Left lung (tissue), 10 donors: ENCODE results near the gene MSX1. TPM values are rescaled to one million over a fixed set of nuclear protein-coding genes. Genes with fewer than 3 reads are reported as not detected.

Source experiments
- ATAC-seq: fragments of 200-7000 bp; cut with Tn5 transposase; one replicate; pipeline ENCODE4 v1.9.1; 2020; ENCODE audit warnings: moderate library complexity
- DNase-seq, 4 donors: peaks; one replicate each; pipeline ENCODE4 v3.0.0-alpha.2; 2013 to 2020
- H3K27ac ChIP-seq, 2 donors: fragments of 200-600 bp; sonication (generic) in 1 of 2; one replicate each; pipeline versions ENCODE4 v1.5.0 to v1.8.0; 2020 to 2021
- H3K27me3 ChIP-seq, 2 donors: fragments of 200-600 bp; sonication (generic) in 1 of 2; one replicate each; pipeline versions ENCODE4 v1.5.0 to v1.8.0; 2020 to 2021
- H3K36me3 ChIP-seq, 2 donors: fragments of 200-600 bp; sonication (generic) in 1 of 2; one replicate each; pipeline versions ENCODE4 v1.5.0 to v1.8.0; 2020 to 2021
- H3K4me1 ChIP-seq, 2 donors: fragments of 200-600 bp; one replicate each; pipeline ENCODE4 v1.8.0; 2021
- H3K4me3 ChIP-seq, 2 donors: fragments of 200-600 bp; sonication (generic) in 1 of 2; one replicate each; pipeline versions ENCODE4 v1.5.0 to v1.8.0; 2020 to 2021; ENCODE audit warnings: mild to moderate bottlenecking in 1 of 2
- H3K9me3 ChIP-seq, 2 donors: fragments of 200-600 bp; sonication (generic) in 1 of 2; one replicate each; pipeline versions ENCODE4 v1.5.0 to v1.8.0; 2020 to 2021
- CTCF ChIP-seq, 2 donors: fragments of 200-600 bp; sonication (generic) in 1 of 2; IDR thresholded peaks; one replicate each; pipeline versions ENCODE4 v1.5.0 to v1.8.0; 2021; ENCODE audit warnings: antibody characterized with exemption in 2 of 2
- intact Hi-C, 2 donors: fragments of 100-400 bp; cut with DNase I; formaldehyde crosslinking; loops; one replicate each; pipeline versions ENCODE4 v1.11.2 to v1.14.2; 2022
- polyA plus RNA-seq, 6 donors: library from polyadenylated mRNA; unstranded; fragments of 120-200 nt; gene quantifications; one replicate each; pipeline ENCODE4 v1.2.1, GENCODE V29; 2013; ENCODE audit not compliant: insufficient read length in 6 of 6
- total RNA-seq, 2 donors: library from RNA; stranded (reverse); fragmentation: NEBNext Ultra II Directional; extraction: Animal tissue kit (Norgen Biotek cat#: 25700); gene quantifications; one replicate each; pipeline ENCODE4 v1.2.1, GENCODE V29; 2021
- donor health status: DM: no; HTN: yes; CAD: no.
- donor health status: DM: no; HTN: no; CAD: no.

Gene MSX1
- total and polyA plus RNA-seq, 8 donors = 1.2 to 4.2 (median 2.0) TPM

- ATAC-seq (no peak), DNase-seq (no peak)
- Histone ChIP-seq H3K4me3 (peak overlapping the region; percentile 46 to 57), H3K27ac (no peak overlapping the region), H3K9me3 (no peaks in the 10 kb centered on the region), H3K27me3 (peaks cover 91 to 100% of the 10 kb centered on the region in 2 donors), H3K4me1 (peaks cover 3 to 40% of the 10 kb centered on the region in 2 donors), H3K36me3 (peaks cover 0 to 5% of the 10 kb centered on the region in 2 donors)
- no peak for TF ChIP-seq CTCF (IDR thresholded peaks at IDR 0.05)
- intact Hi-C loops = no loop called here
These were observed 2.0 kb downstream of the MSX1 start for GRCh38 chr4:4861390-4862018.

DNA sequence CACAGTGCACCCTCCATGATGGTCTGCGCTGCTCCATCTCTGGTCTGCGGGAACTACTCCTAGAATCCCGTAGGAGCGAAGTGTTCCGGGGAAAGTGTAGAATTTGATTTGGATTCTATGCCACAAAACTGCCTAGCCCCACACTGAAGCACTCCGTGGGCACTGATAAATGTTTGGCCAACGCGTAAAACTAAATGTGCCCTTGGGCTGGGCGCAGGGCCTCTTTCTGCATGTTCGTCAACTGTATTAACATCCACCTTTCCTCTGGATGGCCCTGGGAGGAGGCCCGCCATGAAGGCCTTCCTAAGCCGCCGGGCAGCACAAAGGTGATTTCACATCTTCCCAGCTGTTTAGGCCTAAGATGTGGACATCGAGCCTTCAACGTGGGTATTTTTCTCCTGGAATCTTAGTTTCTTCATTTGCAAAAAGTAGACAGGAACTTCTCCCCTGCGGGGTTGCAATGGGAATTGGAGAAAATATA, 2.6 kb downstream of the MSX1 start:
- H3K4me3 ChIP-seq = no peak overlapping the region
- no peak for TF ChIP-seq CTCF (IDR thresholded peaks at IDR 0.05)
- DNase-seq = peak in 1 of 4 donors; percentile 53
- H3K27me3 ChIP-seq = peaks cover 91 to 100% of the 10 kb centered on the region in 2 donors
- peaks cover 0 to 5% of the 10 kb centered on the region in 2 donors for H3K36me3 ChIP-seq
- peaks cover 0 to 42% of the 10 kb centered on the region in 2 donors for H3K4me1 ChIP-seq
- no peak for ATAC-seq
- intact Hi-C loops = no loop called here
- no peaks in the 10 kb centered on the region for H3K9me3 ChIP-seq
- no peak overlapping the region for H3K27ac ChIP-seq

DNA sequence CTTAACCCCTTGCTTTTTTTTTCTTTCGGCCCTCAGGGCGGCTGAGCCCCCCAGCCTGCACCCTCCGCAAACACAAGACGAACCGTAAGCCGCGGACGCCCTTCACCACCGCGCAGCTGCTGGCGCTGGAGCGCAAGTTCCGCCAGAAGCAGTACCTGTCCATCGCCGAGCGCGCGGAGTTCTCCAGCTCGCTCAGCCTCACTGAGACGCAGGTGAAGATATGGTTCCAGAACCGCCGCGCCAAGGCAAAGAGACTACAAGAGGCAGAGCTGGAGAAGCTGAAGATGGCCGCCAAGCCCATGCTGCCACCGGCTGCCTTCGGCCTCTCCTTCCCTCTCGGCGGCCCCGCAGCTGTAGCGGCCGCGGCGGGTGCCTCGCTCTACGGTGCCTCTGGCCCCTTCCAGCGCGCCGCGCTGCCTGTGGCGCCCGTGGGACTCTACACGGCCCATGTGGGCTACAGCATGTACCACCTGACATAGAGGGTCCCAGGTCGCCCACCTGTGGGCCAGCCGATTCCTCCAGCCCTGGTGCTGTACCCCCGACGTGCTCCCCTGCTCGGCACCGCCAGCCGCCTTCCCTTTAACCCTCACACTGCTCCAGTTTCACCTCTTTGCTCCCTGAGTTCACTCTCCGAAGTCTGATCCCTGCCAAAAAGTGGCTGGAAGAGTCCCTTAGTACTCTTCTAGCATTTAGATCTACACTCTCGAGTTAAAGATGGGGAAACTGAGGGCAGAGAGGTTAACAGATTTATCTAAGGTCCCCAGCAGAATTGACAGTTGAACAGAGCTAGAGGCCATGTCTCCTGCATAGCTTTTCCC, 3.4 kb downstream of the MSX1 start:
- no peak for TF ChIP-seq CTCF (IDR thresholded peaks at IDR 0.05)
- Histone ChIP-seq H3K36me3 (peaks cover 0 to 5% of the 10 kb centered on the region in 2 donors), H3K4me3 (no peak overlapping the region), H3K27ac (no peak overlapping the region), H3K27me3 (peaks cover 91 to 100% of the 10 kb centered on the region in 2 donors), H3K9me3 (no peaks in the 10 kb centered on the region), H3K4me1 (peaks cover 0 to 41% of the 10 kb centered on the region in 2 donors)
- peak in 1 of 4 donors; percentile 72 for DNase-seq
- intact Hi-C loops = no loop called here
- no peak for ATAC-seq

DNA sequence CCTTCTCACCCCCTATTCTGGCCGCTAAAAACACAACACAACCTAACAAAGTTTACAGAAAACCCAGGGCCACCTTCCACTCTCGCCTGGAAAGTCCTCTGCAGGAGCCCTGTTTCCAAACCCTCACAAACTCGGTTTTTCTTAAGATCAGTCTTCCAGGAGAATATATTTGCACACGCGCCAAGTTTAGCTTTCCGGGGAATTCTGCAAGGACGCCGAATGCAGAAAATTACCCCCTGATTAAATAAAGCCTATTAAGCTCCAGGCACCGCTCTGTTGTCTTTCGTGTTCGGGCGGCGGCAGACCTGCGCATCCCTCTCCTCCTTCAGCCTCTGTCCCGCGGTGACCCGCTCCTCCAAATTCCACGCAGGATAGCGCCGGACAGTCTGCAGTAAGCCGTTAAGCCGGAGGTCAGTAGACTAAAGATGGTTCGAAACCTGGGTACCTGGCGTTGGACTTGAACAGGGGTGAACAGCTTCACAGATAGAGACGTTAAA, 5.0 kb downstream of the MSX1 start:
- TF ChIP-seq CTCF (IDR thresholded peaks at IDR 0.05) = no peak
- Histone ChIP-seq H3K27ac (no peak overlapping the region), H3K27me3 (peaks cover 97 to 100% of the 10 kb centered on the region in 2 donors), H3K9me3 (no peaks in the 10 kb centered on the region), H3K36me3 (peaks cover 0 to 5% of the 10 kb centered on the region in 2 donors), H3K4me1 (peaks cover 0 to 38% of the 10 kb centered on the region in 2 donors), H3K4me3 (no peak overlapping the region)
- DNase-seq = peak in 1 of 4 donors; percentile 44
- intact Hi-C loops = no loop called here
- ATAC-seq = no peak
